Ascending aorta (tissue), 2 donors: ENCODE data around the gene SDF2. TPM values are rescaled to one million over a fixed set of nuclear protein-coding genes. Genes with fewer than 3 reads are reported as not detected.

ENCODE experiments used
- DNase-seq, 2 donors: peaks; one replicate each; pipeline ENCODE4 v3.0.0-alpha.2; 2019; ENCODE audit warnings: low spot score in 2 of 2
- H3K27ac ChIP-seq, 2 donors: fragments of 200-600 bp; sonication (generic); one replicate each; pipeline ENCODE4 v1.5.1; 2016 to 2017; ENCODE audit warnings: mild to moderate bottlenecking in 1 of 2
- H3K27me3 ChIP-seq: fragments of 200-600 bp; sonication (generic); one replicate; pipeline ENCODE4 v1.5.1; 2017
- H3K36me3 ChIP-seq, 2 donors: fragments of 200-600 bp; sonication (generic); one replicate each; pipeline ENCODE4 v1.5.1; 2016
- H3K4me1 ChIP-seq, 2 donors: fragments of 200-600 bp; sonication (generic); one replicate each; pipeline ENCODE4 v1.5.1; 2016 to 2017; ENCODE audit warnings: mild to moderate bottlenecking in 1 of 2
- H3K4me3 ChIP-seq, 2 donors: fragments of 200-600 bp; sonication (generic); one replicate each; pipeline ENCODE4 v1.5.1; 2016 to 2017; ENCODE audit warnings: mild to moderate bottlenecking in 1 of 2
- H3K9me3 ChIP-seq, 2 donors: fragments of 200-600 bp; sonication (generic); one replicate each; pipeline ENCODE4 v1.5.1; 2016
- intact Hi-C: fragments of 100-400 bp; cut with DNase I; formaldehyde crosslinking; loops from one replicate; pipeline ENCODE4 v1.15.1; 2023
- total RNA-seq: library from RNA; depleted of rRNA; stranded (reverse); fragments of >200 nt; gene quantifications from one replicate; pipeline ENCODE4 v1.1.0, GENCODE V29; 2016
- TF ChIP-seq, protein P1 (sequence below), 3 experiments: fragments of 200-600 bp in 2 of 3; fragments of 450-650 bp in 1 of 3; sonication (generic) in 2 of 3; IDR thresholded peaks; one replicate each; pipeline ENCODE4 v1.5.1; 2016 to 2019; ENCODE audit warnings: antibody characterized with exemption in 3 of 3, mild to moderate bottlenecking in 1 of 3, moderate library complexity in 1 of 3

Gene SDF2
- total RNA-seq, 1 donor from 2014 or later = 51.9 TPM

DNA sequence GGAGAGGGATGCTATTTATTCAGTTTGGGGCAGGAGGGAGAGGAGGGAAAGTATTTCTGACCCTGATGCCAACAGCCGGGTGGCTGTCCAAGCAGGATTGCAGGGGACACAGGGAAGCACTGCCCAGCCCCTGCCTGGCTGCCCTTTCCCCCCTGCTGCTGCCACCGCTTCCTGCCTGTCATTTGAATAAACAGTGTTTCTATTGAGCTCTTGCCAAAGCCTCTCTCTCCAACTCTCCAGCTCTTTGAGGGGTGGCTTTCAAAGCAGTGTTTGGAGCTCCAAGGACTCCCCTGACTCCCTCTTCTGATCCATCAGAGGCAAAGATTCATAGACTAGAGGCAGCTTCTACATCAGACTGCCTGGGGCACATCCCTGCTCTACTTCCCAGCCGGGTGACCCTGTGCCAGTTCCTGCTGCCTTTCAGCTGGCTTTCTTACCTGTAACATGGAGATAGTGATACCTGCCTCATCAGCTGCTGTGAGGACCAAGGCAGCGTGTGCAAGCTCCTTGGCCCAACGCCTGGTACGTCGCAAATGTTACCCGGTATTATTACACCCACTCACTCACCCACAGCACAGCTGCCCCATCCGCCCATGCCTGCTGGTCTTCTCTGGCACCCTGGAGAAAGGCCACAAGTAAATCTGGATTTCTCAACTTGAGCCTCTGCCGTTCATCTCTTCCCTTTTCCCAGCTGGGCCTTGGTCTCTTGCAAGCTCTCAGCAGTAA is 40.5 kb upstream of the SDF2 start:
- Histone ChIP-seq H3K27me3 (no peaks in the 10 kb centered on the region), H3K27ac (no peak overlapping the region), H3K9me3 (no peaks in the 10 kb centered on the region), H3K4me3 (no peak overlapping the region), H3K4me1 (no peaks in the 10 kb centered on the region), H3K36me3 (peaks cover 63 to 74% of the 10 kb centered on the region in 2 donors)
- DNase-seq = no peak
- TF ChIP-seq, protein P1, sequence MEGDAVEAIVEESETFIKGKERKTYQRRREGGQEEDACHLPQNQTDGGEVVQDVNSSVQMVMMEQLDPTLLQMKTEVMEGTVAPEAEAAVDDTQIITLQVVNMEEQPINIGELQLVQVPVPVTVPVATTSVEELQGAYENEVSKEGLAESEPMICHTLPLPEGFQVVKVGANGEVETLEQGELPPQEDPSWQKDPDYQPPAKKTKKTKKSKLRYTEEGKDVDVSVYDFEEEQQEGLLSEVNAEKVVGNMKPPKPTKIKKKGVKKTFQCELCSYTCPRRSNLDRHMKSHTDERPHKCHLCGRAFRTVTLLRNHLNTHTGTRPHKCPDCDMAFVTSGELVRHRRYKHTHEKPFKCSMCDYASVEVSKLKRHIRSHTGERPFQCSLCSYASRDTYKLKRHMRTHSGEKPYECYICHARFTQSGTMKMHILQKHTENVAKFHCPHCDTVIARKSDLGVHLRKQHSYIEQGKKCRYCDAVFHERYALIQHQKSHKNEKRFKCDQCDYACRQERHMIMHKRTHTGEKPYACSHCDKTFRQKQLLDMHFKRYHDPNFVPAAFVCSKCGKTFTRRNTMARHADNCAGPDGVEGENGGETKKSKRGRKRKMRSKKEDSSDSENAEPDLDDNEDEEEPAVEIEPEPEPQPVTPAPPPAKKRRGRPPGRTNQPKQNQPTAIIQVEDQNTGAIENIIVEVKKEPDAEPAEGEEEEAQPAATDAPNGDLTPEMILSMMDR (IDR thresholded peaks at IDR 0.05) = no peak
- intact Hi-C loops = no loop called here

DNA sequence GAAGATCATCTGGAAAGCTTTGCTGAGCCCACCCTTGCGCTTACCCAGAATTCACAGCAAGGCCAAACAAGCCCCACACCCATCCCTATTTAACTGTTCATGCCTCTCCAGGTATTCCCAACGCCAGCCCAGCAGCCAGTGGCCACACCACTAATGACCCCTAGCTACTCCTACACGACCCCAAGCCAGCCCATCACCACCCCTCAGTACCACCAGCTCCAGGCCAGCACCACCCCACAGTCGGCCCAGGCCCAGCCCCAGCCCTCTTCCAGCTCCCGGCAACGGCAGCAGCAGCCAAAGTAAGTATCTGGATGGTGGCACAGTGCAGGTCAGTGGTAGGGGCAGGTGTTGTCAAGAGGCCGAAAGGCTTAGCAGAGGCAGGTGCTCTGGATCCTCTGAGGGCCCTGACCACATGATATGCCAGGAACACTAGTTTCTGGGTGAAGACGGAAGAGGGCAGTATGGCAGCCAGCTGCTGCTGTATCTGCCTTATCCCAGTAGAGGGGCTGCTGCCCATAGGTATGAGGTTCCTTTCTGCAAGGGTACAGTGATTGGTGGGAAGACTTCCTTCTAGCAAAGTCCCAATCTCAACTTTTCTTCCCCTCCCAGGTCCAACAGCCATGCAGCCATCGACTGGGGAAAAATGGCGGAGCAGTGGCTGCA is 39.3 kb upstream of the SDF2 start:
- peaks cover 75 to 86% of the 10 kb centered on the region in 2 donors for H3K36me3 ChIP-seq
- TF ChIP-seq, protein P1 (IDR thresholded peaks at IDR 0.05) = no peak
- H3K4me3 ChIP-seq = no peak overlapping the region
- H3K9me3 ChIP-seq = no peaks in the 10 kb centered on the region
- H3K4me1 ChIP-seq = no peaks in the 10 kb centered on the region
- intact Hi-C loops = no loop called here
- DNase-seq = no peak
- H3K27me3 ChIP-seq = no peaks in the 10 kb centered on the region
- no peak overlapping the region for H3K27ac ChIP-seq

DNA sequence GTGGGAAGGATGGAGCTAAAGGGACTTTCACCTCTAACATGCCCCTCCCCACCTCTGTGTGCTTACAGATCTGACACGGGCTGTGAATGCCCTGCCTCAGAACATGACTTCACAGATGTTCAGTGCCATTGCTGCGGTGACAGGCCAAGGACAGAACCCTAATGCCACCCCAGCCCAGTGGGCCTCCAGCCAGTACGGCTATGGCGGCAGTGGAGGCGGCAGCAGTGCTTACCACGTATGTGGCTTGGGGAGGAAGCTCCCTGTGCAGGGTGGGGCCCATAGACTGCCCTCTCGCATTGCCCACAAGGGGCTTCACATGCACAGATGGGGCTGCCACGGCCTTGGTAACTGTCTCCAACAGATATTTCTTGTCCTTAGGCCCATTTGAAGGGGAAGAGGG is 38.6 kb upstream of the SDF2 start:
- Histone ChIP-seq H3K4me3 (no peak overlapping the region), H3K27ac (no peak overlapping the region), H3K4me1 (no peaks in the 10 kb centered on the region), H3K36me3 (peaks cover 82 to 93% of the 10 kb centered on the region in 2 donors), H3K9me3 (no peaks in the 10 kb centered on the region), H3K27me3 (no peaks in the 10 kb centered on the region)
- intact Hi-C loops = no loop called here
- DNase-seq = no peak
- TF ChIP-seq, protein P1 (IDR thresholded peaks at IDR 0.05) = no peak

DNA sequence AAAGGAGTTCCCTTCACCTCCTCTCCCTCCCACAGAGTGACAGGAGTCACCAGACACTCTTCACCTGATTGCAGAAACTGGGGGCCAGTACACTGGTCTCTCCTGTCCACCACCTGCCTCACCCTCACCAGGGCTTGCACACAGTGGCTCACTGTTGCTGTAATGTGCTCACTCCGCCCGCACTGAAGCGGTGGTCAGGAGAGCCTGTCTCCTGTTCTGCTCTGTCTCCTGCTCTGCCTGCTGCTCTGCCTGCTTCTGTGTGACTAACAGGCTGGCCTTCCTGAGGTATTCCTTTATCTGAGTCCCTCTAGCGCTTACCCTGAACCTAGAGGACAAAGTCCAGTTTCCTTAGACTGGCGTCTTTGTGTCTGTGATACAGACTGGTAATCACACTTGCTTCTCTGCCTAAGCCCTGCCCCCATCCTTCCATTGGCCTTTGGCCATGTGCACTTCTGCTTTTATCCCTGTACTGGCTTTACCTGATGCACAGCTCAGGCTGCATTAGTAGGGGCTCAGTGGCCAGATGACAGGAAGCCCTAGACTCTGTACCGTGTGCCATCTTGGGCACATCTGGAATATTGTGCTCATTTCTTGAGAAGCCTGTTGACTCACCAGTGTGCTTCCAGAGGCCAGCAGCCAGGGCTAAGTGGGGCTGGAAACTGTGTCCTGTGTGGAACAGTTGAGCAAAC is 36.7 kb upstream of the SDF2 start:
- Histone ChIP-seq H3K4me1 (no peaks in the 10 kb centered on the region), H3K4me3 (no peak overlapping the region), H3K27ac (no peak overlapping the region), H3K36me3 (peaks cover 96 to 100% of the 10 kb centered on the region in 2 donors), H3K9me3 (no peaks in the 10 kb centered on the region), H3K27me3 (no peaks in the 10 kb centered on the region)
- no peak for DNase-seq
- intact Hi-C loops = no loop called here
- TF ChIP-seq, protein P1 (IDR thresholded peaks at IDR 0.05) = no peak

DNA sequence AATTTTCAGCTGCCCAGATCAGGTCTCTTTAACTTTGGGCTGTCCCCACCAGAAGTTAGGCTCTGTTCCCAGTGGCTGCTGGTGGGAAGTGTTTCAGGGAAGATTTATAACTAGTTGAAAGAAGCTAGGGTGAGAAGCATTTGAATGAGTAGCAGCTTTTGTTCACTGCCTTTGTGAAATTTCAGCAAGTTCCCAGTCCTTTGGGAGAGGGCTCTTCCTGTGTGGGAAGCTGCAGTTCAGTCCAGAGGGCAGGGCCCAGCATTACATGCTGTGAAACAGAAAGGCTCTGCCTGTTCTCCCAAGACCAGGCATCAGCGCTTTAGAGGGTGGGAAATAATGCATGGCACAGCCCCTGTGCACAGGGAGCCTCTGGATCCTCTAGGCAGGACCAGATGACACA is 32.2 kb upstream of the SDF2 start:
- TF ChIP-seq, protein P1 (IDR thresholded peaks at IDR 0.05) = no peak
- no peak for DNase-seq
- Histone ChIP-seq H3K36me3 (peaks cover 78 to 95% of the 10 kb centered on the region in 2 donors), H3K4me1 (no peaks in the 10 kb centered on the region), H3K9me3 (no peaks in the 10 kb centered on the region), H3K27me3 (no peaks in the 10 kb centered on the region), H3K27ac (no peak overlapping the region), H3K4me3 (no peak overlapping the region)
- intact Hi-C loops = no loop called here
